COLO829 (cell line): ENCODE data around the gene BANK1.

Experiments
- DNase-seq: peaks from one replicate; pipeline ENCODE4 v3.0.0; 2012; ENCODE audit warnings: low spot score

BANK1 gene

GRCh38 chr4:101813604-101814003 is 23.1 kb downstream of the BANK1 start:
- DNase-seq = no peak

GRCh38 chr4:101818362-101818761 is 27.8 kb downstream of the BANK1 start:
- no peak for DNase-seq

- no peak for DNase-seq
These were observed 33.3 kb downstream of the BANK1 start for GRCh38 chr4:101823864-101824263.

- DNase-seq = no peak
These were observed 34.0 kb downstream of the BANK1 start for GRCh38 chr4:101824500-101824899.

GRCh38 chr4:101825953-101826352 is 35.4 kb downstream of the BANK1 start:
- no peak for DNase-seq

GRCh38 chr4:101831816-101832215 is 41.3 kb downstream of the BANK1 start:
- no peak for DNase-seq

- no peak for DNase-seq
These were observed 43.0 kb downstream of the BANK1 start for GRCh38 chr4:101833480-101833879.

- peak; percentile 24 for DNase-seq
These were observed 44.8 kb downstream of the BANK1 start for GRCh38 chr4:101835121-101835904.

GRCh38 chr4:101843054-101843453 is 52.5 kb downstream of the BANK1 start:
- DNase-seq = no peak

- DNase-seq = no peak
These were observed 56.0 kb downstream of the BANK1 start for GRCh38 chr4:101846550-101846949.

GRCh38 chr4:101850698-101851097 is 60.2 kb downstream of the BANK1 start:
- no peak for DNase-seq

GRCh38 chr4:101851672-101852071 is 61.1 kb downstream of the BANK1 start:
- DNase-seq = no peak

- DNase-seq = no peak
These were observed 62.5 kb downstream of the BANK1 start for GRCh38 chr4:101853028-101853427.

GRCh38 chr4:101853691-101854090 is 63.2 kb downstream of the BANK1 start:
- no peak for DNase-seq

GRCh38 chr4:101855239-101855638 is 64.7 kb downstream of the BANK1 start:
- DNase-seq = no peak

- DNase-seq = no peak
These were observed 65.6 kb downstream of the BANK1 start for GRCh38 chr4:101856149-101856548.

GRCh38 chr4:101857176-101857575 is 66.6 kb downstream of the BANK1 start:
- no peak for DNase-seq

GRCh38 chr4:101858641-101859040 is 68.1 kb downstream of the BANK1 start:
- DNase-seq = no peak

GRCh38 chr4:101862595-101862994 is 72.1 kb downstream of the BANK1 start:
- DNase-seq = no peak

- no peak for DNase-seq
These were observed 74.1 kb downstream of the BANK1 start for GRCh38 chr4:101864660-101865059.

- no peak for DNase-seq
These were observed 75.1 kb downstream of the BANK1 start for GRCh38 chr4:101865501-101866062.

GRCh38 chr4:101870874-101871273 is 80.3 kb downstream of the BANK1 start:
- DNase-seq = no peak

GRCh38 chr4:101871962-101872676 is 81.6 kb downstream of the BANK1 start:
- DNase-seq = no peak
